SK-N-SH (cell line): ENCODE data around the gene RASAL2. TPM values are rescaled to one million over a fixed set of nuclear protein-coding genes. Genes with fewer than 3 reads are reported as not detected.

ENCODE experiments used
- CTCF ChIA-PET: fragments of 300-600, 350-600 bp; formaldehyde crosslinking; extraction: SDS; loops from one replicate; lab custom pipeline; 2021; lab: Yijun Ruan, JAX
- POLR2A ChIA-PET: fragments of 350-600 bp; sonication (Branson Sonifier 250); formaldehyde crosslinking; extraction: SDS; loops from one replicate; lab custom pipeline; 2020; ENCODE audit warnings: antibody characterized with exemption, inconsistent platforms; lab: Yijun Ruan, JAX
- DNase-seq: peaks from one replicate; pipeline ENCODE4 v3.0.0; 2012
- H2AFZ ChIP-seq: fragments of 200-600 bp; sonication (generic); 2 replicates; pipeline ENCODE4 v1.8.1; 2016; ENCODE audit warnings: antibody characterized with exemption, mild to moderate bottlenecking, low read depth
- H3F3A ChIP-seq: fragments of 200-600 bp; sonication (generic); replicated peaks from 2 replicates; pipeline ENCODE3; 2016; ENCODE audit warnings: antibody characterized with exemption, mild to moderate bottlenecking; ENCODE audit not compliant: insufficient read depth
- H3K27ac ChIP-seq, 2 experiments: fragments of 200-500 bp in 1 of 2; fragments of 200-600 bp in 1 of 2; sonication (Bioruptor generic) in 1 of 2; sonication (generic), shearing (Covaris generic) in 1 of 2; 2 replicates each; pipeline versions ENCODE4 v1.5.1 to v1.6.1; 2014 to 2016; ENCODE audit warnings: low read depth in 2 of 2, inconsistent platforms in 1 of 2, low read length in 1 of 2, mild to moderate bottlenecking in 1 of 2, mixed read lengths in 1 of 2
- H3K27me3 ChIP-seq: fragments of 200-600 bp; sonication (generic), shearing (Covaris generic); 2 replicates; pipeline ENCODE4 v1.6.1; 2016; ENCODE audit warnings: mixed run types; ENCODE audit not compliant: insufficient read depth
- H3K36me3 ChIP-seq, 2 experiments: fragments of 200-500 bp in 1 of 2; fragments of 200-600 bp in 1 of 2; sonication (Bioruptor generic) in 1 of 2; sonication (generic) in 1 of 2; replicated peaks in 1 of 2; 2 replicates each; pipeline versions ENCODE3 to v1.5.1; 2014 to 2016; ENCODE audit warnings: low read length in 1 of 2, mild to moderate bottlenecking in 1 of 2; ENCODE audit not compliant: insufficient read depth in 2 of 2, control insufficient read depth in 1 of 2
- H3K4me1 ChIP-seq, 2 experiments: fragments of 200-500 bp in 1 of 2; fragments of 200-600 bp in 1 of 2; sonication (Bioruptor generic) in 1 of 2; sonication (generic), shearing (Covaris generic) in 1 of 2; 2 replicates each; pipeline versions ENCODE4 v1.5.1 to v1.6.1; 2014 to 2016; ENCODE audit warnings: low read depth in 1 of 2, low read length in 1 of 2, mixed run types in 1 of 2; ENCODE audit not compliant: insufficient read depth in 2 of 2, control insufficient read depth in 1 of 2
- H3K4me2 ChIP-seq: fragments of 200-600 bp; sonication (generic), shearing (Covaris generic); 2 replicates; pipeline ENCODE4 v1.6.1; 2017; ENCODE audit warnings: mixed run types
- H3K4me3 ChIP-seq, 2 experiments: fragments of 200-500 bp in 1 of 2; fragments of 200-600 bp in 1 of 2; sonication (Bioruptor generic) in 1 of 2; sonication (generic), shearing (Covaris generic) in 1 of 2; 2 replicates each; pipeline versions ENCODE4 v1.5.1 to v1.8.1; 2014 to 2016; ENCODE audit warnings: low read depth in 2 of 2, inconsistent platforms in 1 of 2, low read length in 1 of 2, mild to moderate bottlenecking in 1 of 2, mixed read lengths in 1 of 2, moderate library complexity in 1 of 2
- H3K79me2 ChIP-seq: fragments of 200-600 bp; sonication (generic); 2 replicates; pipeline ENCODE4 v1.8.1; 2017; ENCODE audit warnings: mild to moderate bottlenecking; ENCODE audit not compliant: insufficient read depth
- H3K9ac ChIP-seq: fragments of 200-600 bp; sonication (generic); 2 replicates; pipeline ENCODE4 v1.6.1; 2017; ENCODE audit warnings: mixed run types
- H3K9me2 ChIP-seq: fragments of 200-600 bp; sonication (generic); 2 replicates; pipeline ENCODE4 v1.6.1; 2017; ENCODE audit warnings: mixed run types
- H3K9me3 ChIP-seq: fragments of 200-600 bp; sonication (generic); 2 replicates; pipeline ENCODE4 v1.6.1; 2017; ENCODE audit warnings: mixed run types, mild to moderate bottlenecking, moderate library complexity
- H4K20me1 ChIP-seq: fragments of 200-600 bp; sonication (generic); 2 replicates; pipeline ENCODE4 v1.6.1; 2017; ENCODE audit warnings: mild to moderate bottlenecking, mixed run types; ENCODE audit not compliant: insufficient read depth
- CHD2 ChIP-seq: fragments of 150-350 bp; IDR thresholded peaks from 2 replicates; pipeline ENCODE4 v1.6.1; 2018; ENCODE audit warnings: low read length; ENCODE audit not compliant: partially characterized antibody
- ELF1 ChIP-seq: IDR thresholded peaks from 2 replicates; pipeline ENCODE4 v1.4.0; 2012
- EZH2phosphoT487 ChIP-seq: fragments of 200-600 bp; sonication (generic); IDR thresholded peaks from 2 replicates; pipeline ENCODE4 v1.6.1; 2017; ENCODE audit warnings: low read depth, mixed run types, mild to moderate bottlenecking, antibody characterized with exemption, moderate library complexity, borderline replicate concordance
- FOSL2 ChIP-seq: IDR thresholded peaks from 2 replicates; pipeline ENCODE4 v1.4.0; 2012; ENCODE audit warnings: low read depth, mild to moderate bottlenecking, moderate library complexity, borderline replicate concordance
- FOXJ3 ChIP-seq: sonication (generic); formaldehyde crosslinking; IDR thresholded peaks from 2 replicates; pipeline ENCODE4 v1.5.1; 2020; ENCODE audit warnings: mild to moderate bottlenecking, missing genetic modification reagents
- FOXM1 ChIP-seq: IDR thresholded peaks from 2 replicates; pipeline ENCODE4 v1.4.0; 2012; ENCODE audit warnings: low read depth, mild to moderate bottlenecking
- JUND ChIP-seq: IDR thresholded peaks from 2 replicates; pipeline ENCODE4 v1.4.0; 2012
- MXI1 ChIP-seq: IDR thresholded peaks from 2 replicates; pipeline ENCODE4 v1.6.1; 2012; ENCODE audit warnings: mild to moderate bottlenecking, low read depth, low read length, improper control_type of control experiment
- NRF1 ChIP-seq: IDR thresholded peaks from 2 replicates; pipeline ENCODE4 v1.6.1; 2012; ENCODE audit warnings: low read depth, mild to moderate bottlenecking, low read length
- PBX3 ChIP-seq: IDR thresholded peaks from 2 replicates; pipeline ENCODE4; 2012
- POLR2AphosphoS5 ChIP-seq: IDR thresholded peaks from 2 replicates; pipeline ENCODE4 v1.6.1; 2012; ENCODE audit warnings: low read depth, low read length
- RAD21 ChIP-seq: IDR thresholded peaks from 2 replicates; pipeline ENCODE4 v1.6.1; 2012; ENCODE audit warnings: mild to moderate bottlenecking, low read length
- RCOR1 ChIP-seq: fragments of 150-350 bp; IDR thresholded peaks from 2 replicates; pipeline ENCODE4 v1.6.1; 2017; ENCODE audit warnings: antibody characterized with exemption, low read length
- RFX5 ChIP-seq: IDR thresholded peaks from 2 replicates; pipeline ENCODE4 v1.6.1; 2012; ENCODE audit warnings: mild to moderate bottlenecking, improper control_type of control experiment, low read length
- RXRA ChIP-seq: IDR thresholded peaks from 2 replicates; pipeline ENCODE4 v1.4.0; 2012; ENCODE audit warnings: low read depth, mild to moderate bottlenecking, borderline replicate concordance
- TCF12 ChIP-seq: IDR thresholded peaks from 2 replicates; pipeline ENCODE4 v1.4.0; 2012
- YY1 ChIP-seq: IDR thresholded peaks from 2 replicates; pipeline ENCODE4 v1.4.0; 2012; ENCODE audit warnings: low read depth, mild to moderate bottlenecking
- WGBS: methylation state at CpG from one replicate; pipeline ENCODE4 v1.1.6; 2017; ENCODE audit warnings: low lambda C conversion rate; 5-methylcytosine and 5-hydroxymethylcytosine counted together
- polyA plus RNA-seq, 3 experiments: library from polyadenylated mRNA; depleted of rRNA; stranded (reverse); fragments of >200 nt; gene quantifications; 2 replicates each; pipeline ENCODE4 v1.2.3, GENCODE V29; 2012
- TF ChIP-seq, protein P1 (sequence below): IDR thresholded peaks from 2 replicates; pipeline ENCODE4 v1.4.0; 2012; ENCODE audit warnings: low read depth, borderline replicate concordance
- TF ChIP-seq, protein P2 (sequence below): IDR thresholded peaks from 2 replicates; pipeline ENCODE4 v1.4.0; 2012; ENCODE audit warnings: low read depth

Gene RASAL2
- polyA plus RNA-seq, 1 of the 3 experiments (the other 2 are of a cell fraction), result 6.9 TPM

GRCh38 chr1:178121883-178122282 lies 28.0 kb downstream of the RASAL2 start:
- Histone ChIP-seq H3K79me2 (peaks cover 53% of the 10 kb centered on the region), H3K4me3 (no peak overlapping the region), H3K27me3 (no peaks in the 10 kb centered on the region), H3K4me1 (peaks cover 0 to 6% of the 10 kb centered on the region in 2 experiments; a peak in 2 of 4 replicates), H4K20me1 (no peaks in the 10 kb centered on the region), H3K9me2 (no peaks in the 10 kb centered on the region), H3K9me3 (no peaks in the 10 kb centered on the region), H3K36me3 (no peaks in the 10 kb centered on the region), H3K9ac (no peak overlapping the region)
- WGBS, result 75% methylated on average over 4 of the region's 4 CpGs
- no peak for DNase-seq
- CTCF ChIA-PET, result no interaction called here
- TF ChIP-seq CHD2, result no peak
- TF ChIP-seq, all 33 proteins: peak for 0
- Histone ChIP-seq H3F3A (peaks cover 7% of the 10 kb centered on the region), H3K4me2 (no peak overlapping the region), H2AFZ (no peak overlapping the region), H3K27ac (peak overlapping the region in 1 of 2 experiments; percentile 2; a peak in 1 of 4 replicates)
- POLR2A ChIA-PET, result no interaction called here

DNA sequence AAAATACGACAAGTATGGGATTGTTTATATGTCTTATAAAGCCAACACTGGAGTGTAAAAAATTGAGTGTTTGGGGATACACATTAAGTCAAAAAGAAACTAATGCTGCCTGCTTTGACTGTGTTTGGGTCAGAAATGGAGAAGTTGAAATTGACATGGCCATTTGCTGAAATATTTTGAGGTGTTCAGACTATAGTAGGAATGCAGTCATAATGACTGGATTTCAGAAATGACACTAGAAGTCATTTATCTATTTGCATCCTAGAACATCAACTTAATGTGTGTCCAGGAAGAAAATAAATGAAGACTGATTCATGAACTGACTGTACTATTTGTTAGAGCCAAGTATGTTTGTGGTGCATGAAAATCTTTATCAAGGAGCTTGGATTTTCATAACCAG lies 28.4 kb downstream of the RASAL2 start:
- DNase-seq, result no peak
- peak overlapping the region in 1 of 2 experiments; percentile 2; a peak in 1 of 4 replicates for H3K27ac ChIP-seq

DNA sequence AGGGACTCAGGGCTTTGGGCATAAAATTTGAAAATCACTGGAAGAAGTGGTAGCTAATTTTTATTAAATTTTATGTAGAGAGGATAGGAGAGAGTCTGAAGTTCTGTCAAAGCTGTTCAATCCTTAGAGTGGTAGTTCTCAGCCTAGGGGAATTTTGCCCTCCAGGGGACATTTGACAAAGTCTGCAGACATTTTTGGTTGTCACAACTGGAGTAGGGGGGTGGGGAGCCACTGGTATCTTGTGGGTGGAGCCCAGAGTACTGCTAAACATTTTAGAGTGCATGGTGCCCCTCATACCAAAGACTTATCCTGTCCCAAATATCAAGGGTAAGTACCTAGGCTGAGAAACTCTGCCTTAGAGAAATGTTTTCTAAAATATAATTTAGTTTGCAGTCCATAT lies 30.2 kb downstream of the RASAL2 start:
- POLR2A ChIA-PET, result no interaction called here
- H3F3A ChIP-seq, result peaks cover 14% of the 10 kb centered on the region
- TF ChIP-seq CHD2, result no peak
- TF ChIP-seq EZH2phosphoT487, result no peak
- TF ChIP-seq TCF12, result no peak
- TF ChIP-seq YY1, result no peak
- TF ChIP-seq MXI1, result no peak
- no peak for TF ChIP-seq FOXJ3
- TF ChIP-seq PBX3, result no peak
- TF ChIP-seq, protein P1, sequence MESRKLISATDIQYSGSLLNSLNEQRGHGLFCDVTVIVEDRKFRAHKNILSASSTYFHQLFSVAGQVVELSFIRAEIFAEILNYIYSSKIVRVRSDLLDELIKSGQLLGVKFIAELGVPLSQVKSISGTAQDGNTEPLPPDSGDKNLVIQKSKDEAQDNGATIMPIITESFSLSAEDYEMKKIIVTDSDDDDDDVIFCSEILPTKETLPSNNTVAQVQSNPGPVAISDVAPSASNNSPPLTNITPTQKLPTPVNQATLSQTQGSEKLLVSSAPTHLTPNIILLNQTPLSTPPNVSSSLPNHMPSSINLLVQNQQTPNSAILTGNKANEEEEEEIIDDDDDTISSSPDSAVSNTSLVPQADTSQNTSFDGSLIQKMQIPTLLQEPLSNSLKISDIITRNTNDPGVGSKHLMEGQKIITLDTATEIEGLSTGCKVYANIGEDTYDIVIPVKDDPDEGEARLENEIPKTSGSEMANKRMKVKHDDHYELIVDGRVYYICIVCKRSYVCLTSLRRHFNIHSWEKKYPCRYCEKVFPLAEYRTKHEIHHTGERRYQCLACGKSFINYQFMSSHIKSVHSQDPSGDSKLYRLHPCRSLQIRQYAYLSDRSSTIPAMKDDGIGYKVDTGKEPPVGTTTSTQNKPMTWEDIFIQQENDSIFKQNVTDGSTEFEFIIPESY, result no peak
- TF ChIP-seq POLR2AphosphoS5, result no peak
- TF ChIP-seq, protein P2, sequence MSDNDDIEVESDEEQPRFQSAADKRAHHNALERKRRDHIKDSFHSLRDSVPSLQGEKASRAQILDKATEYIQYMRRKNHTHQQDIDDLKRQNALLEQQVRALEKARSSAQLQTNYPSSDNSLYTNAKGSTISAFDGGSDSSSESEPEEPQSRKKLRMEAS, result no peak
- TF ChIP-seq RFX5, result no peak
- no peak for TF ChIP-seq RXRA
- TF ChIP-seq RCOR1, result no peak

More for the DNA sequence above, 28.4 kb downstream of the RASAL2 start:
- Histone ChIP-seq H3K9me2 (no peaks in the 10 kb centered on the region), H3F3A (peaks cover 11% of the 10 kb centered on the region), H4K20me1 (no peaks in the 10 kb centered on the region), H3K36me3 (no peaks in the 10 kb centered on the region), H3K4me2 (no peak overlapping the region), H3K4me1 (peaks cover 1 to 10% of the 10 kb centered on the region in 2 experiments; a peak in 2 of 4 replicates), H3K27me3 (no peaks in the 10 kb centered on the region), H3K79me2 (peaks cover 49% of the 10 kb centered on the region), H3K4me3 (no peak overlapping the region), H2AFZ (no peak overlapping the region), H3K9me3 (no peaks in the 10 kb centered on the region), H3K9ac (no peak overlapping the region)
- ChIA-PET POLR2A (interaction anchor here (0.6 kb wide), 1 partner anchor 1228 kb away, joined by 3 read pairs; no protein-coding TSS in a partner anchor), CTCF (no interaction called here)
- TF ChIP-seq RAD21 (no peak), MXI1 (no peak), JUND (no peak), FOXM1 (no peak), ELF1 (no peak), PBX3 (peak; percentile 43; the same call in 1 of the 2 replicates), FOSL2 (peak; percentile 19; the same call in 1 of the 2 replicates), NRF1 (no peak), RXRA (no peak), RFX5 (no peak)
- WGBS, result 95% methylated on average over 1 of the region's 1 CpG

More for the DNA sequence above, 30.2 kb downstream of the RASAL2 start:
- no peak overlapping the region for H3K27ac ChIP-seq
- H4K20me1 ChIP-seq, result no peaks in the 10 kb centered on the region
- no peaks in the 10 kb centered on the region for H3K36me3 ChIP-seq
- no peaks in the 10 kb centered on the region for H3K27me3 ChIP-seq
- no peaks in the 10 kb centered on the region for H3K9me3 ChIP-seq
- no peak overlapping the region for H3K4me2 ChIP-seq
- no peak for DNase-seq
- no peaks in the 10 kb centered on the region for H3K9me2 ChIP-seq
- H2AFZ ChIP-seq, result no peak overlapping the region
- CTCF ChIA-PET, result no interaction called here
- peaks cover 3 to 16% of the 10 kb centered on the region in 2 experiments; a peak in 2 of 4 replicates for H3K4me1 ChIP-seq
- H3K9ac ChIP-seq, result no peak overlapping the region
- peaks cover 43% of the 10 kb centered on the region for H3K79me2 ChIP-seq
- no peak overlapping the region for H3K4me3 ChIP-seq
